ENCODE results near the gene PWWP2B.
"Not testable (repeated sequence)": the region's sequence is repeated elsewhere in the genome, so short reads cannot be mapped to it uniquely, and the experiment has no call there.

The PWWP2B gene

GRCh38 chr10:132363921-132364593, 32.9 kb upstream of the PWWP2B start:
- DNase-seq = no peak

- no peak for DNase-seq
Measured at GRCh38 chr10:132364594-132364970, 32.4 kb upstream of the PWWP2B start.

- DNase-seq = no peak
Measured at GRCh38 chr10:132365102-132365501, 31.9 kb upstream of the PWWP2B start.

- no peak for DNase-seq
Measured at GRCh38 chr10:132366006-132366405, 31.0 kb upstream of the PWWP2B start.

- DNase-seq = no peak
Measured at GRCh38 chr10:132366499-132366898, 30.5 kb upstream of the PWWP2B start.

GRCh38 chr10:132368391-132368790, 28.6 kb upstream of the PWWP2B start:
- no peak for DNase-seq

GRCh38 chr10:132368881-132369635, 27.9 kb upstream of the PWWP2B start:
- no peak for DNase-seq

- DNase-seq = no peak
Measured at GRCh38 chr10:132369636-132370185, 27.3 kb upstream of the PWWP2B start.

GRCh38 chr10:132370426-132371340, 26.3 kb upstream of the PWWP2B start:
- no peak for DNase-seq

- no peak for DNase-seq
Measured at GRCh38 chr10:132371641-132372081, 25.3 kb upstream of the PWWP2B start.

GRCh38 chr10:132372516-132373095, 24.4 kb upstream of the PWWP2B start:
- DNase-seq = no peak

- DNase-seq = no peak
Measured at GRCh38 chr10:132373241-132373955, 23.6 kb upstream of the PWWP2B start.

- no peak for DNase-seq
Measured at GRCh38 chr10:132374176-132374575, 22.8 kb upstream of the PWWP2B start.

GRCh38 chr10:132374612-132375011, 22.4 kb upstream of the PWWP2B start:
- DNase-seq = no peak

GRCh38 chr10:132375116-132375794, 21.7 kb upstream of the PWWP2B start:
- DNase-seq = no peak

- no peak for DNase-seq
Measured at GRCh38 chr10:132375795-132376297, 21.2 kb upstream of the PWWP2B start.

- no peak for DNase-seq
Measured at GRCh38 chr10:132376394-132376851, 20.6 kb upstream of the PWWP2B start.

- no peak for DNase-seq
Measured at GRCh38 chr10:132377326-132377725, 19.7 kb upstream of the PWWP2B start.

GRCh38 chr10:132379026-132379425, 18.0 kb upstream of the PWWP2B start:
- not testable (repeated sequence) for DNase-seq

GRCh38 chr10:132380986-132381385, 16.0 kb upstream of the PWWP2B start:
- DNase-seq = not testable (repeated sequence)

- no peak for DNase-seq
Measured at GRCh38 chr10:132381741-132382140, 15.3 kb upstream of the PWWP2B start.

Measured in NCI-H526 (cell line).